Skeletal muscle cell (primary cell): Measurements from ENCODE around the gene SNX6.
A peak's percentile ranks its signal among the peaks of the same experiment; 100 is the strongest.
"Not testable (repeated sequence)": the region's sequence is repeated elsewhere in the genome, so short reads cannot be mapped to it uniquely, and the experiment has no call there.

Source experiments
- DNase-seq: peaks from one replicate; pipeline ENCODE4 v3.0.0-alpha.2; 2010; ENCODE audit warnings: low read depth
- H3K4me3 ChIP-seq: 2 replicates; pipeline ENCODE4 v1.5.1; 2011; ENCODE audit warnings: low read depth, mild to moderate bottlenecking, control low read depth, low read length, moderate library complexity

SNX6 gene

DNA sequence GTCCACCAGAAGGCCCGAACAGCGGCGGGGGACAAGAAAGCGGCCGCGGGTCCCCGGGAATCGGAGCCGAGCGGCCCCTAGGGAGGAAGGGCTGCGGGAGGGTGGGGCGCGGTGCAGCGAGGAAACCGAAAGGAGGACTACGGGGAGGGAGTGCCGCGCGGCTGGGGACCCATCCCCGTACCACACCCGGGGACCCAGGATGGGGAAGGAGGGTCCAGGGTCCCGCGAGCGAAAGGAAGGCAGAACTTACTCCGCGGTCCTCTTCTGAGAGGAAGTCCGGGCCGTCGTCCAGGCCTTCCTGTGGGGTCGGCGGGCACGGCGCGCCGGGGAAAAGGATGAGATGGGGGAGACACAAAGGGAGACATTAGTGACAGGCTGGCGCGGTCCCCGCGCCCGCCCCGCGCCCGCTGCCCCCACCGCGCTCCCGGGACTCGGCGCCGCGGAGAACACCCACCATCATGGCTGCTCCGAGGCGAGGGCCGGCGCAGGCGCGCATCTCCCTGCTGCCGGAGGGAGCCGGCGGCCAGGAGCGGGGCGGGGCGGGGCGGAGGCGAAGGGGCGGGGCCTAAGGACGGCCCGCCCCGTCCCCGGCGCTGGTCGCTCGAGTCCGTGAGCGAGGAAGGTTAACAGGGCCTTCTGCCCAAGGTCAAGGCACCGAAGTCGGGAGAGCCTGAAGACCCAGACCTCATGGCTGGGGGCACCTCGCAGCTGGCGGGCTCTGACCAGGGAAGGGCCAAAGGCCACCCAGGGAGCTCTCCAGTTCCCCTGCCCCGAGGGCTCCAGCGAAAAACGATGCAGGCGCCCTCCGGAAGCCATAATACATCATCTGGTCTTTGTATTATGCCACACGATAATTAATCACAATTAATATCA is at the start of gene SNX6:
Gene SNX6, minus strand, starts transcription at position 492 of the 873 bp plus-strand sequence. Its CDS starts 32 bp downstream, at position 460.
- DNase-seq = peak; percentile 28
- H3K4me3 ChIP-seq = peak within 1 kb of the TSS; percentile 97

DNA sequence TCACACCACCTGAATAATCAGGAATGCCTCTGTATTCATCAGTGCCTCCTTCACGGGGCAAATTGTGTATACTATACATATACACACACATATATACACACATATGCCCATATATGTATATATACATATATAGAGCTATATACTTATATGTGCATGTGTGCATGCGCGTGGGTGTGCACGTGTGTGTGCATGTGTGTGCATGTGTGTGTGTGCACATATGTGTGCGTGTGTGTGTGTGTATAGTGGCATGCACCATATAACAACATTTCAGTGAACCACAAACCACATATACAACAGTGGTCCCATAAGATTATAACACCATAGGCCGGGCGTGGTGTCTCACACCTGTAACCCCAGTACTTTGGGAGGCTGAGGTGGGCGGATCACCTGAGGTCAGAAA is 48.8 kb upstream of the SNX6 start:
- no peak for DNase-seq
- H3K4me3 ChIP-seq = no peak overlapping the region

DNA sequence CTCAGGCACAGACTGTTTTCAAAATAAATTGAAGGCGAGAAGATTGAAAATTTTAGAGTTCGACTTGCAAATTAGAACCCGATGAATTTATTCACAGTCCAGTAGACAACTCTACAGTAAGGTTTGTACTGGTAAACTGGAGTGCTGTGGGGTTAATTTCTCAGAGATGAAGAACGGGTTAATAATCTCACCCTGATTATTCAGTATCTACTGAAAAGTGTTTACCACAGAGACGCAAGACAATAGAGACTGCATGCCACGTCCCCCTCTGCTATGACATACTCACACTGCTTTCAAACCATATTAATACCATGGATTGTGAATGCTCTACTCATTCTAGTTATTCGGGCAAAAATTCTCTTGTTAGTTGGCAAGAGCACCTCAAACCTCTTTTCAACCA is 48.4 kb upstream of the SNX6 start:
- no peak for DNase-seq
- H3K4me3 ChIP-seq = no peak overlapping the region

DNA sequence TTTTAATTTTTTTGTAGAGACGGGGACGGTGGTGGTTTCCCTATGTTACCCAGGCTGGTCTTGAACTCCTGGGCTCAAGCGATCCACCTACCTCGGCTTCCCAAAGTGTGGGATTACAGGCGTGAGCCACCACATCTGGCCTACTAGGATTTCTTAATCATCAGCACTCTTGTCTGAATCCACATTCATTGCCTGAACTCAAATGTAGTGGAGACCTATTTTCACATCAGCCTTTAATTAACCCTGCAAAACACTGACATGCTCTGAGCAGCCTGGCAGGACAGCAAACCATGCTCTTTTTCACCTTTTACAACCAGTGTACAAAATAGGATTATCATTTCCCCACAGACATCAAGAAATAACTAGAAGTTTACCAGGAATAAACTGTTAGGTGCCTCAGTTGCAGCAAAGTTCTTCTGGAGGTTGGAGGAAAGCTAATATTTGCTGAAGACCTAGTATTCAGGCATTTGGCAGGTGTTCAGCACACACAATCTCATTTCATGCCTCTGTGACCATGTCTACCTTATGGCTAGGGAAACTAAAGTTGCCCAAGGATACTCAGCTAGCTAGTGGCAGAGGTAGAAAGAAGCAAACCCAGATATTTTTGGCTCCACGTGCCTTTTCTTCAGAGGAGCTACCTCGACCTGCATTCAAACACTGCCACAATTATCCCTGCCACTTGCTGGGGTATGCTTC is 46.7 kb upstream of the SNX6 start:
- no peak for DNase-seq
- H3K4me3 ChIP-seq = no peak overlapping the region

DNA sequence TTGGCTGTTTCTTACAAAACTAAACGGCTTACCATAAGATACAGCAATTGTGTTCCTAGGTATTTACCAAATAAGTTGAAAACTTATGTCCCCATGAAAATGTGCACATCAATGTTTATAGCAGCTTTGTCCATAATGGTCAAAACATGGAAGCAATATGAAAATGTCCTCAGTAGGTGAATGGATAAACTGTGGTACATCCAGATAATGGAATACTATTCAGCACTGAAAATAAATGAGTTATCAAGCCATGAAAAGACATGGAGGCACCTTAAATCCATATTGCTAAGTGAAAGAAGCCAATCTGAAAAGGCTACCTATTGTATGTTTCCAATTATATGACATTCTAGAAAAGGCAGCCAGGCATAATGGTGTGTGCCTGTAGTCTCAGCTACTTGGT is 43.8 kb upstream of the SNX6 start:
- no peak overlapping the region for H3K4me3 ChIP-seq
- DNase-seq = no peak

DNA sequence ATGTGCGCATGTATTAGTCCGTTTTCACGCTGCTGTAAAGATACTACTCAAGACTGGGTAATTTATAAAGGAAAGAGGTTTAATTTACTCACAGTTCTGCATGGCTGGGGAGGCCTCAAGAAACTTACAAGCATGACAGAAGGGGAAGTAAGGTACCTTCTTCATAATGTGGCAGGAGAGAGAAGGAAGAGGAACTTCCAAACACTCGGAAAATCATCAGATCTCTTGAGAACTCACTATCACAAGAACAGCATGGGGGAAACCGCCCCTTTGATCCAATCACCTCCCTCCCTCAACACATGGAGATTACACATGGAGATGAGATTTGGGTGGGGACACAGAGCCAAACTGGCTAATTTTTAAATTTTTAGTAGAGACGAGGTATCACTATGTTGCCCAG is 41.8 kb upstream of the SNX6 start:
- DNase-seq = no peak
- no peak overlapping the region for H3K4me3 ChIP-seq

DNA sequence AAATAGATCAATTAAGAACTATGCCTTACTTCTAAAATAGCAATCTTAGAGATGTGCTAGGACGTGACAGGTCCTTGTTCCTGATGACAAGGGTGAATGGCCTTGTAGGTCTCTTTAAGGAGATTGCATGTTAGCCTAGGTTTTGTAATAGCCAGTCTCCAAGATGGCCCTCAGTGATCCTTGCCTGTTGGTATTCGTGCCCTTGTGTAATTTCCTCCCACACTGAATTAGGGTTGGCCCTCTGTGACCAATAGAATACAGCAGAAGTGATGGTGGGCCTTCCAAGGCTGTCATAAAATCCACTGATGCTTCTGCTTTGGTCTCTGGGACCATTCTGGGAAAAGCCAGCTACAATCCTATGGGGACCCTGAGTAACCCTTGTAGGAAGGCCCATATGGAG is 38.2 kb upstream of the SNX6 start:
- DNase-seq = no peak
- no peak overlapping the region for H3K4me3 ChIP-seq

DNA sequence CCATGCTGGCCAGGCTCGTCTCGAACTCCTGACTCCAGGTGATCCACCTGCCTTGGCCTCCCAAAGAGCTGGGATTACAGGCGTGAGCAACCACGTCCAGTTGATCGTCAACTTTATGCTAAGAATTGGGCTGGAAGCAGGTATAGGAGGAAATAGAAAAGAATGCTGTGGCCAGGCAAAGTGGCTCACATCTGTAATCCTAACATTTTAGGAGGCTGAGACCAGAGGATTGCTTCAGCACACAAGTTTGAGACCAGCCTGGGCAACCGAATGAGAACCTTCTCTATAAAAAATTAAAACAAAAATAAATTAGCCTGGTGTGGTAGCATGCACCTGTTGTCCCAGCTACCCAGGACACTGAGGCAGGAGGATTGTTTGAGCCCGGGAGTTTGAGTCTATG is 37.1 kb upstream of the SNX6 start:
- no peak for DNase-seq
- H3K4me3 ChIP-seq = no peak overlapping the region

DNA sequence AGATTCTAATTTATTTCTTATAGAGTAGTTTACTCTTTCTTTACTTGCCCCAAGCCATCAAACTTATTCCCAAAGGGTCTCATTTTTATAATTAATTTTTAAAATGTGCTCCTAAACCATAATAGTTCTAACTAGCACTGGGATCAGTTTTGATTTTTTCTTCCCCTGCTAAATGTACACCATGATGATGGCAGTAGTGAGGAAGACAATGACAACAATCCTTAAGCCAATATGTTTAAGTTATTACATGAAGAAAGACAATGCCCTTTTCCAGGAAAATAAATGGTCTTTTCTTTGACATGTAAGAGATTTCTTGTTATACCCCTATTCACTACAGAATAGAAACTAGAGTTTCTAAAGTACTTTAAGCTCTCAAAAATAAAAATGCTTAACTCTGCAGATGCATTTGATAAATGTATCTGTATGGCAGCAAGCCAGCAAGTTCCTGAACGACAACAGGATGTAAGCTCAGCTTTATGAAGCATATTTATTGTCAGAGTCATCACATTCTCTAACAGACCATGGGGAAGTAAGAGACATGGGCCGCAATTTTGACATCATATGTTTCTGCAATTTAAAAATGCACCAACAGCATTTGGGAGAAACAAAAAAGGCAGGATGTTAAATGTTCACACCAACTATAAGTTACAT is 36.0 kb upstream of the SNX6 start:
- no peak overlapping the region for H3K4me3 ChIP-seq
- peak; percentile 84 for DNase-seq

DNA sequence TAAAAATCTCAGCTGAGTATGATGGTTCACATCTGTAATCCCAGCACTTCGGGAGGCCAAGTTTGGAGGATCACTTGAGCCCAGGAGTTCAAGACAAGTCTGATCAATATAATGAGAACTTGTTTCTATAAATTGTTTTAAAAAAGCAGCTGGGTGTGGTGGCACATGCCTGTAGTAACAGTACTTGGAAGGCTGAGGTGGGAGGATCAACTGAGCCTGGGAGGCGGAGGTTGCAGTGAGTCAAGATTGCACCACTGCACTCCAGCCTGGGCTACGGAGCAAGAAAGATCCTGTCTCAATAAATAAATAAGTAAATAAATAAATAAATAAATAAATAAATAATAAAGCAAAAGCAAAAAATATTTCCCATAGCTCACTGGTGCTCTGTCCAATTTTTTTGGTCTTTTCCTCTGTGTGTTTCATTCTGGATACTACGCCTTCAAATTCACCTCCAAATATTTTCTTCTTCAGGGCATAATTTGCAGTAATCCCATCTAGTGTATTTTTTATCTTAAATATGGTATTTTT is 32.7 kb upstream of the SNX6 start:
- no peak for DNase-seq
- no peak overlapping the region for H3K4me3 ChIP-seq

DNA sequence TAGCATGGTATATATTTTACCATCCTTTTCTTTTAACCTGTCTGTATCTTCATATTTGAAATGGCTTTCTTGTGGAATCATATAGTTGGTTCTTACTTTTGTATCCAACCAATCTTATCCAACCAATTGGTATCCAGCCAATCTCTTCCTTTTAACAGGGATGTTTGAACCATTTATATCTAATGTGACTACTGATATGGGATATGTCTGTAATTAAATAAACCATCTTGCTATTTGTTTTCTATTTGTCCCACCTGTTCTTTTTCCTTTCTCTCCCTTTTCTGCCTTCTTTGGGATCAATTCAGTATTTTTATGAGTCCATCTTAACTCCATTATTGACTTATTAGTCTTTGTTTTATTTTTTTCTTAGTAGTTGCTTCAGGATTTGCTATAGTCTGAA is 30.8 kb upstream of the SNX6 start:
- H3K4me3 ChIP-seq = no peak overlapping the region
- DNase-seq = no peak

DNA sequence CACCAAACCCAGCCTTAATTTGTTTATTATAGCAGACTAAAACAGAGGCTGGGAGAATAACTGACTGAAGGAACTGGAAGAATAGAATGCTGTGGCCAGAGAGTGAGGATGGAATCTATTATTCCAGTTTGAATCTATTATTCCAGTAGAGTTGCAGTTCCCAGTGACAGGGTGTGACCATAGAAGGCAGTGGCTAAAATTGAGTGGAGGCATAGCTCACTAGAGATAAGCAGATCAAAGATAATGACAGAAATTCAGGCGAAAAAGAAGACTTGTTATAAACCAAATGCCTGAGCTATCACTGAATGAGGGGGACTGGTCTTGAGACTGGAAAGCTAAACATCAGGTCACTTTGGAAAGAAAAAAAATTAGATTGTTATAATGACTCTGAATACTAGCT is 26.0 kb upstream of the SNX6 start:
- H3K4me3 ChIP-seq = no peak overlapping the region
- no peak for DNase-seq

DNA sequence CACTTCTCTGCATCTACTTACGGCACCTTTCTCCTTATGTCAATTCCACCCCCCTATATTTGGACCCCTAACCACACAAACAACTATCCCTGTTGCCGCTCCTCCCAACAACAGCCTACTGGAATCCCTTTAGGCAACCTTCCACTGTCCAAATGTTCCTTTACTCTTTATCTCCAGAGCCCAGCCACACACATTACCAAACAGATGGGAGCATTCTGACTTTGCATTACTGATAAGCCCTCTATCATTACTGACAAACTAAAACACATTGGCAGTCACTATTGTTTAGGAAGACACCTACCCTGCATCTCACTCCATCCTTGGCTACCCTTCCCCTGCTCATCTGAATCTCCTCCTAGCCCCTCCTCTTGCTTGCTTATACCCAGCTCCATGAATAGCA is 23.1 kb upstream of the SNX6 start:
- DNase-seq, H3K4me3 ChIP-seq: not testable (repeated sequence)

DNA sequence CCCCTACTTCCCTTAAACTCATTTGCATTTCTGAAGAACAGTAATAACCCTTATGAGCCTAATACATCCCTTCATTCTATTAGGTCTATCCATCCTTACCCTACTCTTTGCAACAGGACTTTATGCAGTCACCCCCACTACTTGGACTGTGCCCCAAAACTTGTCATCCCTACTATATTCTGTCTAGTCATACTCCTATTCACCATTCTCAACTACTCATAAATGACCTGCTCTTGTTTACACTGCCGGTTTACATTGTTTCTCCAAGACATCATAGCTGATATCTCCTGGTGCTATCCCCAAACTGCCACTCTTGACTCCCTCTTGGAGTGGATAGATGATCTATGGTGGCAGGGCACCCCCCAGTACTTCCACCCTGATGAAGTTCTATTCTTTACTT is 22.4 kb upstream of the SNX6 start:
- not testable (repeated sequence) for H3K4me3 ChIP-seq, DNase-seq

DNA sequence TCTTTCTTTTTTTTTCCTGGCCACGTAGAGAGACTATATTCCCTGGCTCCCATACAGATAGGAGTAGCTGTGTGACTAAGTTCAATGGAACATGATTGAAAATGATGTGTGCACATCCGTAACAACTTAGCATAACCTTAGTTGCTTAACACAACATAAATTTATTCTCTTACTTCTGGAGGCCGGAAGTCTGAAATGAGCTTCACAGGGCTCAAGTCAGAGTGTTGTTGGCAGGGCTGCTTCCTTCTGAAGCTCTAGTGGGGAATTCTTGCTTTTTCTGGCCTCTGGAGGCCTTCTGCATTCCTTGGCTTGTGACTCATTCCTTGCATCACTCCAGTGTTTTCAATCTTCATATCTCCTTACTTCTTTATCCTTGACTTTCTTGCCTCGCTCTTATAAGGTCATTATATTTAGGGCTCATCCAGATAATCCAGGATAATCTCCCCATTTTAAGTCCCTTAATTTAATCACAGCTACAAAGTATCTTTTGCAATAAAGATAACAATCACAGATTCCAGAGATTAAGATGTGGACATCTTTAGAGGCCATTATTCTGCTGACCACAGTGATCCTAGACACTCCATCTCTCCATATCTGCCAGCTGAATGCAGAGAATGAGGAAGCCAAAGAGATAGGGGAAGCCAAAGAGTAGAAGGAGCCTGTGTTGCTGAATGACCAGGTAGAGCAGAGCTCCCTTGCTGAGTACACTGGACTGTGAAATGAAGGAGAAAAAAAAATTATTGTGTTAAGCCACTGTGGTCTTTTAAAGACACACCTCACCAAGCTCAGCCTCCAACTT is 21.0 kb upstream of the SNX6 start:
- H3K4me3 ChIP-seq = no peak overlapping the region
- DNase-seq = peak; percentile 99

DNA sequence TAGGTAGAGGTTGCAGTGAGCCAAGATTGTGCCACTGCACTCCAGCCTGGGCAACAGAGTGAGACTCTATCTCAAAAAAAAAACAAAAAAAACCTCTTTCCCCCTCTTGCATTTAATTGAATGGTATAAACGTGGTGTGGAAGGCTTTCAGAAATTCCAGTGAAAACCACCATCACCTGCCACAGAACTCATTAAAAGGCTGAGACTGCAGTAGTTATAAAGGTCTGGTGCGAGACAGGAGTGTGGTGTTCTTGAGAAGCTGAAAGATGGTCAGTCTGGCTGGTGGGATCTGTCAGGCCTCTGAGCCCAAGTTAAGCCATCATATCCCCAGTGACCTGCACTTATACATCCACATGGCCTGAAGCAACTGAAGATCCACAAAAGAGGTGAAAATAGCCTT is 20.1 kb upstream of the SNX6 start:
- DNase-seq = peak; percentile 11

DNA sequence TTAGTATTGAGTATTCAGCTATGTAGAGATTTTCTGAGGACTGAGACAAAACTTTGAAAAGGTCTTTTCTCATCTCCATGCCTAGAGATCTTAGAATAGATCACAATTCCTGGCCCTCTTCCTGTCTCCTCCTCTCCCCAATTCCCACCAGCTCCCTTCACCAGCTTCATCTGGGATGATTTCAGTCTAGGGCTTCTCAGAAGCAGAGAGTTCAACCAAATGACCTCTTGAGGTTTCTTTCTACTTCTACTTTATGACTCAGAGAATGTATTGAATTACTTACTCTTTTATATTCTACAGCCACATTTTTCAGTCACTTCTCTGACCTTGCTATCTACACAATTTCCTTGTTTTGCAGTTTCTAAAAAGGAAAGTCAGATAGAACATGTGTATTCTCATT is 19.4 kb upstream of the SNX6 start:
- H3K4me3 ChIP-seq = no peak overlapping the region
- peak; percentile 91 for DNase-seq

More for the DNA sequence above, 20.1 kb upstream of the SNX6 start:
- H3K4me3 ChIP-seq = not testable (repeated sequence)

DNA sequence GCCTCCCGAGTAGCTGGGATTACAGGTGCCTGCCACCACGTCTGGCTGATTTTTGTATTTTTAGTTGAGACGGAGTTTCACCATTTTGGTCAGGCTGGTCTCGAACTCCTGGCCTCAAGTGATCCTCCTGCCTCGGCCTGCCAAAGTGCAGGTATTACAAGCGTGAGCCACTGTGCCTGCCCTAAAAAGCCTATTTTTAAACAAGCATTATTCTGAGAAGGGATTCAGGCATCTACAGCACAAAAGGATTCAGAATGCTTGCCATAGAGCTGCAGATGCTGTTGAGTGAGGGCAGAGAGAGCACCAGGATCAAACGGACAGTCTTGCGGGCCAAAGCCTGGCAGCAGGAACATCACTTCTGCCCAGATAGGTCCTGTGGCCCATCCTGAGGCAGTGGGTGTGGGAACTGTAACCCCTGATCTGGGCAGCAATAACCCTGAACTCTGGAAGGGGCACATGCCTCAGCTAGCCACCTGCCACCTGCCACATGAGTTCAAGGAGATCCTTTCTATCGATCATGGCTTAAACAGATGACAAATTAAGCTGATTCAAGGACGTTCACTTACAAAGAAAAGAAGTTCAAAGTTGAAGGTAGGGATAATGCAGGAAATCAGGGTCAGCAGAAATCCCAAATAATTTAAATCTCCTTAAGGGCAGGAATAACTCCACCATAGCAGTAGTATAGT is 16.8 kb upstream of the SNX6 start:
- no peak overlapping the region for H3K4me3 ChIP-seq
- no peak for DNase-seq

DNA sequence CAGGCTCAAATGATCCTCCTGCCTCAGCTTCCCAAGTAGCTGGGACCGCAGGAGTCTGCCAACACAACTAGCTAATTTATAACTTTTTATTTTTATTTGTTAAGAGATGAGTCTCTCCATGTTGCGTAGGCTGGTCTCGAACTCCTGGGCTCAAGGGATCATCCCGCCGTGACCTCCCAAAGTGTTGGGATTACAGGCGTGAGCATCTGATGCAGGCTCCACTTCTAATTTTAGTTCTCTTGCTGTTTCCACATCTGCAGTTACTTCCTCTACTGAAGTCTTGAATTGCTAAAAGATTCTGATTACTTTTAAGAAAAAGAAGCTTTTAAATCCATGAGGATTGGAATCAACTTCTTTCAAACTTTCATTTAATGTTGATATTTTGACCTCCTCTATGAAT is 13.4 kb upstream of the SNX6 start:
- no peak overlapping the region for H3K4me3 ChIP-seq
- no peak for DNase-seq
